ENCODE measurements around the gene THBD.

DNA sequence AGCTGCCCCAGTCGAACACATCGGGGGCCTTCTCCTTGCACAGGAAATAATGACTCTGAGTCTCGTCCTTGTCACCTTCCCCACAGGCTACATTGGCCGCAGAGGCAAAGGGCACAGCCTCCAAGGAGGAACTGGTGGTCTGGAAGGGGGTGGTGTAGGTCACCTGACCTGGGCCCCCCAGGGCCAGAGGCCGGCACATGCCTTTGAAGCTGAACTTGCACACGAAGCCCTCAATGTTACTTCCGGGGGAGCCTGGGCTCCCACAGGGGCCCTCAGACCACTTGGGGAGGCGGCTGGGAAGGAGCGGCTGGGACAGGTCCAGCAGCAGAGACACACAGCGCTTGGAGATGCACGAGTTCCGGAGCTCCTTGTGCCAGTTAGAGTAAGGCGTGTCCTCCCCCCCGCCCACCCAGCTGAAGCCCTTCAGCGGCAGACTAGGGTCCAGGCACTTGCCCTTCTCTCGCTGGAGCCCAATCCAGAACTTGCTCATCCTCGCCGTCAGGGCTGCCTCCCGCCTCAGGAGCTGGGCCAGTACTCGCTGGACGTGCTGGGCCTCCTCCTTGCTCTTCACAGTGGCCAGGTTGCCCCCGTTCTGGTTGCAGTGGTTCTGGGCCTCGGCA is 36.1 kb upstream of the THBD start:
- TF ChIP-seq EZH2 (IDR thresholded peaks at IDR 0.05; ENCODE audit: low read depth, unreplicated experiment) (no peak), EZH2phosphoT487 (IDR thresholded peaks at IDR 0.05; ENCODE audit: unreplicated experiment) (no peak), CREB1 (CRISPR knock-in tag; IDR thresholded peaks at IDR 0.05; ENCODE audit: low read depth) (no peak), POLR2AphosphoS5 (IDR thresholded peaks at IDR 0.05; ENCODE audit: low read depth) (no peak), JUNB (IDR thresholded peaks at IDR 0.05; ENCODE audit: unreplicated experiment) (no peak), NANOG (IDR thresholded peaks at IDR 0.05; ENCODE audit: borderline replicate concordance) (no peak), STAT1 (IDR thresholded peaks at IDR 0.05; ENCODE audit: unreplicated experiment) (no peak), ZNF331 (CRISPR knock-in tag; IDR thresholded peaks at IDR 0.05; ENCODE audit: low read depth) (no peak)
- TF ChIP-seq, protein P1, sequence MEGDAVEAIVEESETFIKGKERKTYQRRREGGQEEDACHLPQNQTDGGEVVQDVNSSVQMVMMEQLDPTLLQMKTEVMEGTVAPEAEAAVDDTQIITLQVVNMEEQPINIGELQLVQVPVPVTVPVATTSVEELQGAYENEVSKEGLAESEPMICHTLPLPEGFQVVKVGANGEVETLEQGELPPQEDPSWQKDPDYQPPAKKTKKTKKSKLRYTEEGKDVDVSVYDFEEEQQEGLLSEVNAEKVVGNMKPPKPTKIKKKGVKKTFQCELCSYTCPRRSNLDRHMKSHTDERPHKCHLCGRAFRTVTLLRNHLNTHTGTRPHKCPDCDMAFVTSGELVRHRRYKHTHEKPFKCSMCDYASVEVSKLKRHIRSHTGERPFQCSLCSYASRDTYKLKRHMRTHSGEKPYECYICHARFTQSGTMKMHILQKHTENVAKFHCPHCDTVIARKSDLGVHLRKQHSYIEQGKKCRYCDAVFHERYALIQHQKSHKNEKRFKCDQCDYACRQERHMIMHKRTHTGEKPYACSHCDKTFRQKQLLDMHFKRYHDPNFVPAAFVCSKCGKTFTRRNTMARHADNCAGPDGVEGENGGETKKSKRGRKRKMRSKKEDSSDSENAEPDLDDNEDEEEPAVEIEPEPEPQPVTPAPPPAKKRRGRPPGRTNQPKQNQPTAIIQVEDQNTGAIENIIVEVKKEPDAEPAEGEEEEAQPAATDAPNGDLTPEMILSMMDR (conservative IDR thresholded peaks at IDR 0.05; ENCODE audit: low read depth in 2 of 2), result no peak
- TF ChIP-seq, protein P2, sequence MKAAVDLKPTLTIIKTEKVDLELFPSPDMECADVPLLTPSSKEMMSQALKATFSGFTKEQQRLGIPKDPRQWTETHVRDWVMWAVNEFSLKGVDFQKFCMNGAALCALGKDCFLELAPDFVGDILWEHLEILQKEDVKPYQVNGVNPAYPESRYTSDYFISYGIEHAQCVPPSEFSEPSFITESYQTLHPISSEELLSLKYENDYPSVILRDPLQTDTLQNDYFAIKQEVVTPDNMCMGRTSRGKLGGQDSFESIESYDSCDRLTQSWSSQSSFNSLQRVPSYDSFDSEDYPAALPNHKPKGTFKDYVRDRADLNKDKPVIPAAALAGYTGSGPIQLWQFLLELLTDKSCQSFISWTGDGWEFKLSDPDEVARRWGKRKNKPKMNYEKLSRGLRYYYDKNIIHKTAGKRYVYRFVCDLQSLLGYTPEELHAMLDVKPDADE (IDR thresholded peaks at IDR 0.05), result no peak
- TF ChIP-seq, protein P3, sequence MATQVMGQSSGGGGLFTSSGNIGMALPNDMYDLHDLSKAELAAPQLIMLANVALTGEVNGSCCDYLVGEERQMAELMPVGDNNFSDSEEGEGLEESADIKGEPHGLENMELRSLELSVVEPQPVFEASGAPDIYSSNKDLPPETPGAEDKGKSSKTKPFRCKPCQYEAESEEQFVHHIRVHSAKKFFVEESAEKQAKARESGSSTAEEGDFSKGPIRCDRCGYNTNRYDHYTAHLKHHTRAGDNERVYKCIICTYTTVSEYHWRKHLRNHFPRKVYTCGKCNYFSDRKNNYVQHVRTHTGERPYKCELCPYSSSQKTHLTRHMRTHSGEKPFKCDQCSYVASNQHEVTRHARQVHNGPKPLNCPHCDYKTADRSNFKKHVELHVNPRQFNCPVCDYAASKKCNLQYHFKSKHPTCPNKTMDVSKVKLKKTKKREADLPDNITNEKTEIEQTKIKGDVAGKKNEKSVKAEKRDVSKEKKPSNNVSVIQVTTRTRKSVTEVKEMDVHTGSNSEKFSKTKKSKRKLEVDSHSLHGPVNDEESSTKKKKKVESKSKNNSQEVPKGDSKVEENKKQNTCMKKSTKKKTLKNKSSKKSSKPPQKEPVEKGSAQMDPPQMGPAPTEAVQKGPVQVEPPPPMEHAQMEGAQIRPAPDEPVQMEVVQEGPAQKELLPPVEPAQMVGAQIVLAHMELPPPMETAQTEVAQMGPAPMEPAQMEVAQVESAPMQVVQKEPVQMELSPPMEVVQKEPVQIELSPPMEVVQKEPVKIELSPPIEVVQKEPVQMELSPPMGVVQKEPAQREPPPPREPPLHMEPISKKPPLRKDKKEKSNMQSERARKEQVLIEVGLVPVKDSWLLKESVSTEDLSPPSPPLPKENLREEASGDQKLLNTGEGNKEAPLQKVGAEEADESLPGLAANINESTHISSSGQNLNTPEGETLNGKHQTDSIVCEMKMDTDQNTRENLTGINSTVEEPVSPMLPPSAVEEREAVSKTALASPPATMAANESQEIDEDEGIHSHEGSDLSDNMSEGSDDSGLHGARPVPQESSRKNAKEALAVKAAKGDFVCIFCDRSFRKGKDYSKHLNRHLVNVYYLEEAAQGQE (IDR thresholded peaks at IDR 0.05; ENCODE audit: unreplicated experiment), result no peak
